DOHH2 (cell line): ENCODE results near the gene CYP1B1.

ENCODE experiments used
- H3F3A ChIP-seq: fragments of 200-600 bp; sonication (generic), shearing (Covaris generic); 2 replicates; pipeline ENCODE4 v1.6.0; 2016; ENCODE audit warnings: antibody characterized with exemption, mild to moderate bottlenecking; ENCODE audit not compliant: control insufficient read depth, insufficient read depth
- H3K27ac ChIP-seq: fragments of 200-600 bp; sonication (generic); 2 replicates; pipeline ENCODE4 v1.5.1; 2014; ENCODE audit warnings: low read depth, mild to moderate bottlenecking, low read length, moderate library complexity
- H3K27me3 ChIP-seq: fragments of 200-600 bp; sonication (generic); 2 replicates; pipeline ENCODE4 v1.6.1; 2014; ENCODE audit warnings: mild to moderate bottlenecking, low read length, mixed read lengths; ENCODE audit not compliant: control insufficient read depth
- H3K36me3 ChIP-seq: fragments of 200-600 bp; sonication (generic); 2 replicates; pipeline ENCODE4 v1.6.1; 2014; ENCODE audit warnings: mild to moderate bottlenecking, low read length, moderate library complexity, mixed read lengths; ENCODE audit not compliant: control insufficient read depth
- H3K4me1 ChIP-seq: fragments of 200-600 bp; sonication (generic); 2 replicates; pipeline ENCODE4 v1.6.1; 2014; ENCODE audit warnings: mild to moderate bottlenecking, low read length, mixed read lengths; ENCODE audit not compliant: control insufficient read depth
- H3K4me2 ChIP-seq: fragments of 200-600 bp; sonication (generic); 2 replicates; pipeline ENCODE4 v1.6.0; 2014; ENCODE audit warnings: mild to moderate bottlenecking, low read length, moderate library complexity
- H3K4me3 ChIP-seq: fragments of 200-600 bp; sonication (generic); 2 replicates; pipeline ENCODE4 v1.5.1; 2014; ENCODE audit warnings: mild to moderate bottlenecking, low read length, mixed read lengths
- H3K79me2 ChIP-seq: fragments of 200-600 bp; sonication (generic); 2 replicates; pipeline ENCODE4 v1.6.1; 2014; ENCODE audit warnings: mild to moderate bottlenecking, low read length, mixed read lengths; ENCODE audit not compliant: control insufficient read depth
- H3K9me2 ChIP-seq: fragments of 200-600 bp; sonication (generic); replicated peaks from 2 replicates; pipeline ENCODE4 v1.6.1; 2014; ENCODE audit warnings: mild to moderate bottlenecking, low read length, mixed read lengths; ENCODE audit not compliant: control insufficient read depth
- H3K9me3 ChIP-seq: fragments of 200-600 bp; sonication (generic); 2 replicates; pipeline ENCODE4 v1.6.1; 2014; ENCODE audit warnings: antibody characterized with exemption, low read length, mixed read lengths; ENCODE audit not compliant: control insufficient read depth, insufficient read depth
- H4K20me1 ChIP-seq: fragments of 200-600 bp; sonication (generic); 2 replicates; pipeline ENCODE4 v1.6.0; 2014; ENCODE audit warnings: low read depth, mild to moderate bottlenecking, antibody characterized with exemption, low read length, moderate library complexity; ENCODE audit not compliant: control insufficient read depth, insufficient read depth
- CTCF ChIP-seq: fragments of 200-600 bp; sonication (generic); IDR thresholded peaks from one replicate; pipeline ENCODE4 v1.5.1; 2014; ENCODE audit warnings: antibody characterized with exemption, mild to moderate bottlenecking, low read depth, low read length; ENCODE audit not compliant: poor library complexity, severe bottlenecking
- EZH2phosphoT487 ChIP-seq: fragments of 200-600 bp; sonication (generic); IDR thresholded peaks from 2 replicates; pipeline ENCODE4 v1.6.1; 2017; ENCODE audit warnings: borderline replicate concordance, mild to moderate bottlenecking, antibody characterized with exemption, low read length, moderate library complexity, mixed read lengths

Gene CYP1B1

DNA sequence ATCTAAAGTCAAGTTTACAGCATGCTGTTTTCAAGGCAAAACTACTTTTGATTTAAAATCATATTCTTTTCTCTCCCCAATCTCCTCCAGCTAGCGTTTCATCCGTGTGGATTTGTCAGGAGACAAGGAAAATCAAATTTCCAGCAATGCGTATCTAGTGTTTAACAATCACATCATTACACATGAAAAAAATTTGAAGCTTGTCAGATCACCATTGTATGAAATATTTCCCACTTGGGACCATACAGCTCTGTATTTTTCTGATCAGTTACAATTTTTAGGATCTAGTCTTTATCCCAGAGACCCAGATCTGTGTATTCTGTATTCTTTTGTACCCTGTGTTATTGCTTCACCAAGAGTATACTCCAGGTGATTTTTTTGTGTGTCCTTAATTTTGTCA lies 28.6 kb upstream of the CYP1B1 start:
- H3F3A ChIP-seq = no peaks in the 10 kb centered on the region
- H3K9me2 ChIP-seq = no peaks in the 10 kb centered on the region
- H4K20me1 ChIP-seq = no peaks in the 10 kb centered on the region
- H3K36me3 ChIP-seq = no peaks in the 10 kb centered on the region
- no peak for TF ChIP-seq EZH2phosphoT487
- no peak for TF ChIP-seq CTCF
- H3K79me2 ChIP-seq = no peaks in the 10 kb centered on the region
- no peak overlapping the region for H3K4me3 ChIP-seq
- H3K4me2 ChIP-seq = no peak overlapping the region
- peaks cover 21% of the 10 kb centered on the region for H3K27me3 ChIP-seq
- H3K4me1 ChIP-seq = no peaks in the 10 kb centered on the region
- no peak overlapping the region for H3K27ac ChIP-seq
- no peaks in the 10 kb centered on the region for H3K9me3 ChIP-seq

- no peaks in the 10 kb centered on the region for H3F3A ChIP-seq
- TF ChIP-seq CTCF (no peak), EZH2phosphoT487 (no peak)
- no peak overlapping the region for H3K27ac ChIP-seq
- no peaks in the 10 kb centered on the region for H3K36me3 ChIP-seq
- H3K27me3 ChIP-seq = peaks cover 58% of the 10 kb centered on the region
- no peaks in the 10 kb centered on the region for H3K9me3 ChIP-seq
- no peaks in the 10 kb centered on the region for H4K20me1 ChIP-seq
- no peaks in the 10 kb centered on the region for H3K79me2 ChIP-seq
- no peak overlapping the region for H3K4me2 ChIP-seq
- H3K4me1 ChIP-seq = no peaks in the 10 kb centered on the region
- no peak overlapping the region for H3K4me3 ChIP-seq
- no peaks in the 10 kb centered on the region for H3K9me2 ChIP-seq
Observed at GRCh38 chr2:38100328-38100727, 24.4 kb upstream of the CYP1B1 start.

DNA sequence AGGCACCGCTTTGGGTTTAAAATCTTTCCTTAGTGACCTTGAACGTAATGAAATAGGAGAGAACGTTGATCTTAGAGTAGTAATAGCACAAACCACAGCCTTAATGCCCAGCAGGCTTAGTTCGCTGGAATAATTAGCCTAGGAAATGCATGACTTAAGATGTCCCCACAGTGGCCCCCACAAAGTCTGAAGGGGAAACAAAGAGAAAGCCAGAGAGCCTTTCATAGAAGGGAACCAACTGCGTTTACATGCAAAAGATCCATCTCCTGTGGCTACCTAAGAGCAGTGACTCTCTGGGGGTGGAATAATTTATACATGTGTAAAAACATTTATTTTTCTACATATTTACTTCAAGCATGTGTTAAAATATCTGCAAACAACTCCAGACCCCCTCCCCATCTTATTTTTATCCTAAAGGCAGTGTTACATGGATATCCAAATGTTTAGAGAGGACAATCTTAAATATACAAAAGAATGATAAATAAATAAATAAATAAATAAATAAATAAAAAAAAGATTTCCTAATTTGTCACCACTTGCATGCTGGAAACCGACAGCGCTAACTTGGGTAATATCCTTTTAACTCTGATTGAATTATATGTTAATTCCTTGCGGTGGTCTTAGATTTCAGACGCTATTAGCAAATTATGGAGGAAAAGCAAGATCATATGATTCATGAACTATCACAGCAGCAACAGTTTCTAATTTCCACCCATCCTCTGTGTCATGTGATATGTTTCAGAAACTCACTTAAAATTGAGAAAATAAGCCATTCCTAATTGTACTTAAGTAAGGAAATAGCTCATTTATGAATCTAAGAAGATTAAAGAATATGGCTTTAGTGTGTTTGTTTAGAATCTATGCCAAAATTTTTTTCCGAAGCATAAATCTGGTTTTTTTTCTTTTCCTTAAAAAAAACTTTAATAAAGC lies 23.4 kb upstream of the CYP1B1 start:
- Histone ChIP-seq H3K27me3 (peaks cover 58% of the 10 kb centered on the region), H3F3A (no peaks in the 10 kb centered on the region), H3K79me2 (no peaks in the 10 kb centered on the region), H3K9me3 (no peaks in the 10 kb centered on the region), H3K4me3 (no peak overlapping the region), H3K4me2 (no peak overlapping the region), H3K27ac (no peak overlapping the region), H3K4me1 (no peaks in the 10 kb centered on the region), H3K9me2 (no peaks in the 10 kb centered on the region), H3K36me3 (no peaks in the 10 kb centered on the region), H4K20me1 (no peaks in the 10 kb centered on the region)
- TF ChIP-seq EZH2phosphoT487 (no peak), CTCF (no peak)
